ENCODE results near the gene SLC9A5. TPM values are rescaled to one million over a fixed set of nuclear protein-coding genes. Genes with fewer than 3 reads are reported as not detected.

SLC9A5 gene
- total RNA-seq, 1 experiment from 2014 or later = 2.4 TPM

DNA sequence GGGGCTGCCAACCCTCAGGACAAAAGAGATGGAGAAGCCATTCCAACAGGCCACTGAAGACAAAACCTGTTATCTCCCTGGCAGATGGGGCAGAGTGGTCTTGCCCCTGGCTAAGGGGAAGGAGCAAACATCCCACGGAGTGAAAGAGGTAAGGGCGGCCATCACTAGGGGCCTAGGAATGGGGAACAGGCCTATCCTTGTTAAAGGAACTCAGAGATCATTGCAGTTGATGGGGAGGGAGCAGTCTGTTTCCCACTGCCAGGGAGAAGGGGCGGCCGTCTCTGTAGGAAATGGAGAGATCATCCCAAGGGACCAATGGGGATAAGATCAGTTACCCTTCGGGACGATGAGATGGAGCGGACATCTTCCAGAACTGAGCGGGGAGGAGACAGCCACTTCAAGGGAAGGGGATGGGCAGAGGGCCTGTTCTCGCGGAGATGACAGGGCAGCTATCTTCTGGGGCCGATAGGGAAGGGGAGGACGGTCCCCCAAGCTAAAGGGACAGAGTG, 22.4 kb upstream of the SLC9A5 start:
- Histone ChIP-seq H3K27me3 (replicated peaks; ENCODE audit: control insufficient read depth, insufficient read depth, low read length) (no peaks in the 10 kb centered on the region), H3K4me1 (peaks cover 7% of the 10 kb centered on the region; the same call in 1 of the 2 replicates), H3K4me3 (ENCODE audit: low read depth, low read length) (peak overlapping the region; percentile 96), H3K36me3 (ENCODE audit: control insufficient read depth, insufficient read depth, low read length) (peaks cover 10% of the 10 kb centered on the region), H3K9me3 (no peaks in the 10 kb centered on the region)
- Mint-ChIP-seq H3K4me3 (ENCODE audit: unreplicated experiment) (peak overlapping the region; percentile 98), H3K27ac (ENCODE audit: unreplicated experiment) (peak overlapping the region; percentile 98), H3K9me3 (ENCODE audit: unreplicated experiment) (no peaks in the 10 kb centered on the region), H3K4me1 (ENCODE audit: low read depth, unreplicated experiment) (peaks cover 20% of the 10 kb centered on the region), H3K36me3 (ENCODE audit: insufficient read depth, unreplicated experiment) (peaks cover 44% of the 10 kb centered on the region), H3K27me3 (ENCODE audit: insufficient read depth, unreplicated experiment) (no peaks in the 10 kb centered on the region)
- DNase-seq = no peak
- CTCF ChIA-PET = interaction anchor here (0.7 to 2.2 kb wide), 10 partner anchors 10 to 208 kb away, joined by 3 to 31 read pairs (median 4); partner anchors contain the start of genes ELMO3 and FHOD1
- BruUV-seq (replicated peaks) = no TSS peak
- intact Hi-C loops (cut with micrococcal nuclease; ENCODE audit: unreplicated experiment) = loop anchor here (2.0 kb wide), 1 partner anchor 28 kb away; the partner anchor contains the start of gene ELMO3
- POLR2A ChIA-PET = interaction anchor here (0.6 to 1.6 kb wide), 11 partner anchors 9 to 434 kb away, joined by 3 to 55 read pairs (median 4); partner anchors contain the start of genes ACD, E2F4, ELMO3 and FHOD1
- TF ChIP-seq, protein P1, sequence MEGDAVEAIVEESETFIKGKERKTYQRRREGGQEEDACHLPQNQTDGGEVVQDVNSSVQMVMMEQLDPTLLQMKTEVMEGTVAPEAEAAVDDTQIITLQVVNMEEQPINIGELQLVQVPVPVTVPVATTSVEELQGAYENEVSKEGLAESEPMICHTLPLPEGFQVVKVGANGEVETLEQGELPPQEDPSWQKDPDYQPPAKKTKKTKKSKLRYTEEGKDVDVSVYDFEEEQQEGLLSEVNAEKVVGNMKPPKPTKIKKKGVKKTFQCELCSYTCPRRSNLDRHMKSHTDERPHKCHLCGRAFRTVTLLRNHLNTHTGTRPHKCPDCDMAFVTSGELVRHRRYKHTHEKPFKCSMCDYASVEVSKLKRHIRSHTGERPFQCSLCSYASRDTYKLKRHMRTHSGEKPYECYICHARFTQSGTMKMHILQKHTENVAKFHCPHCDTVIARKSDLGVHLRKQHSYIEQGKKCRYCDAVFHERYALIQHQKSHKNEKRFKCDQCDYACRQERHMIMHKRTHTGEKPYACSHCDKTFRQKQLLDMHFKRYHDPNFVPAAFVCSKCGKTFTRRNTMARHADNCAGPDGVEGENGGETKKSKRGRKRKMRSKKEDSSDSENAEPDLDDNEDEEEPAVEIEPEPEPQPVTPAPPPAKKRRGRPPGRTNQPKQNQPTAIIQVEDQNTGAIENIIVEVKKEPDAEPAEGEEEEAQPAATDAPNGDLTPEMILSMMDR (IDR thresholded peaks at IDR 0.05; ENCODE audit: insufficient read depth in 1 of 2, low read depth in 1 of 2, low read length in 1 of 2, severe bottlenecking in 1 of 2, unreplicated experiment in 1 of 2) = no peak

DNA sequence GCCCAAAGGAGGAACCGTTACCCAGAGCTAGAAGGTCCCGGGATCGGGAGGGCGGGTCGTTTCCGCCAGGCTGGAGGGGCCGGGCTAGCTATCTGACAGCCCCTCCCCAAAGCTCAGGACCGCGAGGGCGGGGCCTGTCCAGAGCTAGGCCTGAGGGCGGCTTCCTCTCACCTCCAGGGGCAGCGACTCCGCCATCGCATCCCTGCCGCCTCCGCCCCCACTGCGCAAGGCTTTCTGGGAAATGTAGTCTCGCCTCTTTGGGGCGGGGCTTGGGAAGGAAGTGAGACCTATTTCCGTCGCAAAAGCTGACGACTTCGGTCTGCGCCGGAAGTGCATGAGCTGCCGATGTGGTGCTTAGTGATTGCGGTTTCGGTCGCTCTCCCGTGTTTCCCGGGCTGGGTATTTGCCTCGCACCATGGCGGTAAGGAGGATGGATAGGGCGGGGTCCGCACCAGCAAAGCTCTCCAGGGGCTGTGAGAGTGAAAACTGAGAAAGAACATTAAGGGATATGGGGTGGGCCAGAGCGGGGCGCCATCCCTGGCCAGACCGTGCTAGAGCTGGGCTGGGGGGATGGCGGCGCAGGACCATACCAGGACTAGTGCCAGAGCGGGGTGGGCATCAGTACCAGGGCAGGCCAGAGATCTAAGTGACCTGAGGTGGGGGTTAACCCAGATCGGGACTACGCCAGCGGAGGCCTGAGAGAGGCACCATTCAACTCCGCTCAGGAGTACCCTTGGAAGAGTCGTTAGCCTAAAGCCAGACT, 21.8 kb upstream of the SLC9A5 start, which contains the start of gene TMEM208:
Gene TMEM208 (plus strand): TSS at position 327 of the 763 bp plus-strand sequence. CDS start 89 bp downstream, at position 416.
- TF ChIP-seq, protein P1 (IDR thresholded peaks at IDR 0.05; ENCODE audit: insufficient read depth in 1 of 2, low read depth in 1 of 2, low read length in 1 of 2, severe bottlenecking in 1 of 2, unreplicated experiment in 1 of 2) = peak in 1 of 2 experiments; percentile 28
- Mint-ChIP-seq H3K36me3 (ENCODE audit: insufficient read depth, unreplicated experiment) (peaks cover 49% of the 10 kb centered on the region), H3K27me3 (ENCODE audit: insufficient read depth, unreplicated experiment) (no peaks in the 10 kb centered on the region), H3K27ac (ENCODE audit: unreplicated experiment) (peak within 1 kb of the TSS; percentile 98), H3K4me1 (ENCODE audit: low read depth, unreplicated experiment) (peaks cover 20% of the 10 kb centered on the region), H3K4me3 (ENCODE audit: unreplicated experiment) (peak within 1 kb of the TSS; percentile 98), H3K9me3 (ENCODE audit: unreplicated experiment) (no peaks in the 10 kb centered on the region)
- DNase-seq = peak; percentile 100
- no peaks in the 10 kb centered on the region for H3K9me3 ChIP-seq
- H3K36me3 ChIP-seq (ENCODE audit: control insufficient read depth, insufficient read depth, low read length) = peaks cover 11% of the 10 kb centered on the region
- no TSS peak for BruUV-seq (replicated peaks)
- H3K27me3 ChIP-seq (replicated peaks; ENCODE audit: control insufficient read depth, insufficient read depth, low read length) = no peaks in the 10 kb centered on the region
- peaks cover 7% of the 10 kb centered on the region; the same call in 1 of the 2 replicates for H3K4me1 ChIP-seq
- intact Hi-C loops (cut with micrococcal nuclease; ENCODE audit: unreplicated experiment) = loop anchor here (1.0 to 2.0 kb wide), 2 partner anchors 19 to 28 kb away; partner anchors contain the start of gene ELMO3
- ChIA-PET POLR2A (interaction anchor here (0.5 to 1.6 kb wide), 12 partner anchors 10 to 433 kb away, joined by 3 to 55 read pairs (median 4); partner anchors contain the start of genes ACD, E2F4, ELMO3 and FHOD1), CTCF (interaction anchor here (0.6 to 2.2 kb wide), 12 partner anchors 10 to 262 kb away, joined by 3 to 31 read pairs (median 4); partner anchors contain the start of genes ELMO3 and FHOD1)
- peak within 1 kb of the TSS; percentile 96 for H3K4me3 ChIP-seq (ENCODE audit: low read depth, low read length)

DNA sequence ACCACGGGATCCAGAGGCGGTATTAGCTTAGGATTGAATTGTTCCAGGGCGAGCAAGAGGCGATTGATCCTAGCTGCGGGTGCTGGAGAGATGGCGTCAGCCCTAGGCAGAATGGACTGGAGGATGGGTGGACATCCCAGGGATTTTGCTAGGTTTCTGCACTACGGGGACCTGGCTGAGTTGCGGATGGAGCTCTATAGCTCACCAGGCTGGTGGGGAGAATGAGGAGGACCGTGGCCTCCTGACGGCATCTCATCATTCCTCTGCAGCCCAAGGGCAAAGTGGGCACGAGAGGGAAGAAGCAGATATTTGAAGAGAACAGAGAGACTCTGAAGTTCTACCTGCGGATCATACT, 21.2 kb upstream of the SLC9A5 start:
- Mint-ChIP-seq H3K4me1 (ENCODE audit: low read depth, unreplicated experiment) (peaks cover 20% of the 10 kb centered on the region), H3K4me3 (ENCODE audit: unreplicated experiment) (peak overlapping the region; percentile 98), H3K9me3 (ENCODE audit: unreplicated experiment) (no peaks in the 10 kb centered on the region), H3K27me3 (ENCODE audit: insufficient read depth, unreplicated experiment) (no peaks in the 10 kb centered on the region), H3K27ac (ENCODE audit: unreplicated experiment) (peak overlapping the region; percentile 98), H3K36me3 (ENCODE audit: insufficient read depth, unreplicated experiment) (peaks cover 55% of the 10 kb centered on the region)
- intact Hi-C loops (cut with micrococcal nuclease; ENCODE audit: unreplicated experiment) = loop anchor here (1.0 to 2.0 kb wide), 2 partner anchors 19 to 29 kb away; partner anchors contain the start of gene ELMO3
- H3K4me3 ChIP-seq (ENCODE audit: low read depth, low read length) = peak overlapping the region; percentile 96
- no peak for DNase-seq
- no peaks in the 10 kb centered on the region for H3K27me3 ChIP-seq (replicated peaks; ENCODE audit: control insufficient read depth, insufficient read depth, low read length)
- H3K4me1 ChIP-seq = peaks cover 7% of the 10 kb centered on the region; the same call in 1 of the 2 replicates
- ChIA-PET CTCF (interaction anchor here (0.6 to 2.2 kb wide), 10 partner anchors 20 to 294 kb away, joined by 3 to 31 read pairs (median 4); partner anchors contain the start of genes ELMO3 and FHOD1), POLR2A (interaction anchor here (0.5 to 1.6 kb wide), 6 partner anchors 10 to 432 kb away, joined by 3 to 55 read pairs (median 4); partner anchors contain the start of genes ACD, ELMO3 and FHOD1)
- H3K9me3 ChIP-seq = no peaks in the 10 kb centered on the region
- no TSS peak for BruUV-seq (replicated peaks)
- peaks cover 11% of the 10 kb centered on the region for H3K36me3 ChIP-seq (ENCODE audit: control insufficient read depth, insufficient read depth, low read length)
- TF ChIP-seq, protein P1 (IDR thresholded peaks at IDR 0.05; ENCODE audit: insufficient read depth in 1 of 2, low read depth in 1 of 2, low read length in 1 of 2, severe bottlenecking in 1 of 2, unreplicated experiment in 1 of 2) = no peak
